Measurements from ENCODE around the gene LBHD2. TPM values are rescaled to one million over a fixed set of nuclear protein-coding genes. Genes with fewer than 3 reads are reported as not detected.

Gene LBHD2
- total RNA-seq, 1 donor from 2014 or later: not detected

DNA sequence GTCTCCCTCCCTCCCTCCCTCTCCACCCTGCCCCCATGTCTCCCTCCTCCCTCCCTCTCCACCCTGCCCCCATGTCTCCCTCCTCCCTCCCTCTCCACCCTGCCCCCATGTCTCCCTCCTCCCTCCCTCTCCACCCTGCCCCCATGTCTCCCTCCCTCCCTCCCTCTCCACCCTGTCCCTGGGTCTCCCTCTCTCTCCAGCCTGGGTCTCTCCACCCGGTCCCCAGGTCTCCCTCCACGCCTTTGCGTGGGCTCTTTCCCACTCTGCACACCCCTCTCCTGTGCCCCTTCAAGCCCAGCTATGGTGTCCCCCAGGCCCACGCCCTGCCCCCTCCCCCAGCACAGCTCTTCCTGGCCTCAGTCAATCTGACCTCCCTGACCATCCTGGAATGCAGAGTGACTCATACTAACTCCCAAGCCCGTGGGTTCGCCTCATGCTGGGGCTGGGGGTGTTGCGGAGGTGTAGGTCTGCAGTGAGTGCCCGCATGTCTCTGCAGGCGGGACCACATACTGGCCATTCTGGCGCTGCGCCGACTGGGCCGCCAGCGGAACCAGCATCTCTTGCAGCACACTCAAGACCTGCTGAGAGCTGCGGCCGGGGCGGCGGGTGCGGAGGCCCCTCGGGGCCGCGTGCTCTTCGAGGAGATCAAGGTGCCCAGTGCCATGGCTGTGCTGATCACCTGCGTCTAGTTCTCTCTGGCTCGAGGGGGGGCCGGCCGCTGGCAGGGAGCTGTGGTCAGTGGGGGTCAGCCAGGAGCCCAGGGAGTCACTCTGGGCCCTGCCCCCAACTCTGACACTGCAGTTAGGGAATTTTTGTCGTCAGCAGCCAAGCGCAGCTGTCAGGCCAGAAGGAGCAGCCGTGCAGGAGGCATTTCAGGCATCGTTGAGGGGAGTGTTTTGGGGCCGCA is 25.8 kb downstream of the LBHD2 start:
- peak overlapping the region; percentile 71 for H3K27ac Mint-ChIP-seq (ENCODE audit: unreplicated experiment)
- TF ChIP-seq CTCF (IDR thresholded peaks at IDR 0.05): no peak
- H3K9me3 Mint-ChIP-seq (ENCODE audit: unreplicated experiment): no peaks in the 10 kb centered on the region
- H3K27me3 Mint-ChIP-seq (ENCODE audit: unreplicated experiment): no peaks in the 10 kb centered on the region
- H3K4me3 Mint-ChIP-seq (ENCODE audit: unreplicated experiment): peak overlapping the region; percentile 38
- H3K4me1 Mint-ChIP-seq (ENCODE audit: unreplicated experiment): peaks cover 28% of the 10 kb centered on the region
- H3K36me3 Mint-ChIP-seq (ENCODE audit: unreplicated experiment): no peaks in the 10 kb centered on the region
- DNase-seq (ENCODE audit: extremely low spot score, unreplicated experiment): no peak

DNA sequence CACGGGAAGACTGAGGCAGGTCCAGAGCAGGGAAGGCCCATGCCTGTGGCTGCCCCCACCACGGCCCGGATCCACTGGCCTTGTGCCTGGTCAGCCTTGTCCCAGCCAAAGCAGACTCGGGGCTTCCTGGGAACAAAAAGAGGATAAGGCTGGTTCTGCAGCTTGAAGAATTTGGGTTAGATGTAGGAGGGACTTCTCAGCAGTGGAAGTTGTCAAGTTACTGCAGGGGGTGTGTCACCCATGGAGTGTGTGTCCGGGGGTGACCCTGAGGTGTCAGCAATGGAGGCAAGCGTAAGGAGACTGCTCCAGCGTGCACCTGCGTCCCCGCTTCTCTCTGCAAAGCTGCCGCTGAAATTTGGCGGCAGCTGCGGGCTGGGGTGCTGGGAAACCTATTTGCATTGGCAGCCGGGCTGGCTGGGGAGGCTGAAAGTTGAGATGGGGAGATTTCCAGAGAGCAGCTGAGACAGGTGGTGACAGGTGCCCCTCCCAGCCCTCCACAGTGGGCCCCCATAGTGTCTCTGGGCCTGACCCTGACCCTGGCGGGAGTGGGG is 26.7 kb downstream of the LBHD2 start:
- peak overlapping the region; percentile 71 for H3K27ac Mint-ChIP-seq (ENCODE audit: unreplicated experiment)
- peak overlapping the region; percentile 10 for H3K4me3 Mint-ChIP-seq (ENCODE audit: unreplicated experiment)

GRCh38 chr14:103111232-103111868 is 27.3 kb downstream of the LBHD2 start:
- Mint-ChIP-seq H3K9me3 (ENCODE audit: unreplicated experiment) (no peaks in the 10 kb centered on the region), H3K4me3 (ENCODE audit: unreplicated experiment) (no peak overlapping the region), H3K4me1 (ENCODE audit: unreplicated experiment) (peaks cover 28% of the 10 kb centered on the region), H3K27me3 (ENCODE audit: unreplicated experiment) (no peaks in the 10 kb centered on the region), H3K36me3 (ENCODE audit: unreplicated experiment) (no peaks in the 10 kb centered on the region), H3K27ac (ENCODE audit: unreplicated experiment) (no peak overlapping the region)
- TF ChIP-seq CTCF (IDR thresholded peaks at IDR 0.05): no peak
- no peak for DNase-seq (ENCODE audit: extremely low spot score, unreplicated experiment)

More for the DNA sequence above, 26.7 kb downstream of the LBHD2 start:
- peaks cover 29% of the 10 kb centered on the region for H3K4me1 Mint-ChIP-seq (ENCODE audit: unreplicated experiment)
- no peak for DNase-seq (ENCODE audit: extremely low spot score, unreplicated experiment)
- H3K27me3 Mint-ChIP-seq (ENCODE audit: unreplicated experiment): no peaks in the 10 kb centered on the region
- H3K36me3 Mint-ChIP-seq (ENCODE audit: unreplicated experiment): no peaks in the 10 kb centered on the region
- no peaks in the 10 kb centered on the region for H3K9me3 Mint-ChIP-seq (ENCODE audit: unreplicated experiment)
- no peak for TF ChIP-seq CTCF (IDR thresholded peaks at IDR 0.05)

DNA sequence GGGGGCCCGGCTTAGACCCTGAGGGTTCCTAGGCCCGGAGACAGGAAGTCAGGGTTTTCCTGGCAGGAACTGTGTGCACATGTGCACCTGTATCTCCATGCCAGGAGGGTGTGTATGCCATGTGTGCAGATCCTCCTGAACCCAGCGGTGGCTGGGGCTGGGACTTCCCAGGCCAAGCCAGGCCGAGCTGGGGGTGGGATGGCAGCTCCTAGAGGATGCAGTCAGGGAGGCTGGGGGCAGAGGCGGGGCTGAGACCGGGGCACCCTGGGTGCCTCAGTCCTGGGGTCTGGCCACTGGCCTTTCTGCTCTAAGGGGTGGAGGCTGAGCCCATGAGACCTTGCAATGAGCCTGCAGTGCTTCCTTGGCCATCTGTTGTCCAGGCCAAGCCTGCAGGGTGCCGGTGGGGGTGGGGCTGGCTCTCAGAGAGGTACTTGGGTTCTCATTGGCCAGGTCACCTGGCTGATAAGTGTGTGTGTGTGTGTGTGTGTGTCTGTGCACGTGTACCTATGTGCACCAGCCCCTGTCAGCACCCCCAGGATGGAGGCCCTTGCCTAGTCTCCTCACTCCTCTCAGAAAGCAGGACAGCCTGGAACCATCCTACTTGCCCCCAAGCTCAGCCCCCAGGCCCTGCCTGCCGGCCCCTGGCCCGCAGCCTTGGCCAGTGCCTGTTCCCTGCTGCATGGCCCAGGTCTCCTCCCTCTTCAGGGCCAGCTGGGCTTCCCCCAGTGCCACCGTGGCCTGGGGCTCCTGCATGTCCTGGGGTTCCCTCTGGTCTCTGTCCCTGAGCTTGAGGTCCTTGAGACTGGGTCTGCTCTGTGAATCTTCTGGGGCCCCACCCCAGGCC is 28.6 kb downstream of the LBHD2 start:
- no peaks in the 10 kb centered on the region for H3K9me3 Mint-ChIP-seq (ENCODE audit: unreplicated experiment)
- DNase-seq (ENCODE audit: extremely low spot score, unreplicated experiment): no peak
- no peak for TF ChIP-seq CTCF (IDR thresholded peaks at IDR 0.05)
- H3K27ac Mint-ChIP-seq (ENCODE audit: unreplicated experiment): no peak overlapping the region
- H3K27me3 Mint-ChIP-seq (ENCODE audit: unreplicated experiment): no peaks in the 10 kb centered on the region
- peaks cover 28% of the 10 kb centered on the region for H3K4me1 Mint-ChIP-seq (ENCODE audit: unreplicated experiment)
- no peak overlapping the region for H3K4me3 Mint-ChIP-seq (ENCODE audit: unreplicated experiment)
- no peaks in the 10 kb centered on the region for H3K36me3 Mint-ChIP-seq (ENCODE audit: unreplicated experiment)

Measured in osteocyte (in vitro differentiated cells).